EH (cell line): Measurements from ENCODE around the gene TMTC1.

ENCODE experiments used
- DNase-seq: peaks from one replicate; pipeline ENCODE4 v3.0.0-alpha.2; 2015; ENCODE audit warnings: low read depth

Gene TMTC1

GRCh38 chr12:29612912-29613311, 170.8 kb downstream of the TMTC1 start:
- DNase-seq = no peak

DNA sequence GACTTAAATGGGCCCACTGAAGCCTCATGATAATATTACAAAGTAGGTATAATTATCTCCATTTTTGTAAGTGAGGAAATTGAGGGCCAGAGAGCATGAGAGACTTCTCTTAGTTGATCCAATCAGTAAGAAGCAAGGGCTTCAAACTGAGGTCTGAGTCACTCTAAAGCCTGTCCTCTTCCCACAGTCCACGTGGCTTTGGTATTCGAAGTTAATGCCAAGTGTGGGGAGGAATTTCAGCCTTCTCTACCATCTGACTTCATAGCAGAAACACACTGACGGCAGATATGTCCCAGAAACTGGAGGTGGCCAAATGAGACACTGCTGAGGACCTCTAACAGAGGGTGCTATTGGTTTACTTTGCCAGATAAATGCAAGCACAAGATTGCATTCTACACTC, 171.8 kb downstream of the TMTC1 start:
- peak; percentile 49 for DNase-seq

GRCh38 chr12:29610473-29611170, 173.1 kb downstream of the TMTC1 start:
- DNase-seq = no peak

DNA sequence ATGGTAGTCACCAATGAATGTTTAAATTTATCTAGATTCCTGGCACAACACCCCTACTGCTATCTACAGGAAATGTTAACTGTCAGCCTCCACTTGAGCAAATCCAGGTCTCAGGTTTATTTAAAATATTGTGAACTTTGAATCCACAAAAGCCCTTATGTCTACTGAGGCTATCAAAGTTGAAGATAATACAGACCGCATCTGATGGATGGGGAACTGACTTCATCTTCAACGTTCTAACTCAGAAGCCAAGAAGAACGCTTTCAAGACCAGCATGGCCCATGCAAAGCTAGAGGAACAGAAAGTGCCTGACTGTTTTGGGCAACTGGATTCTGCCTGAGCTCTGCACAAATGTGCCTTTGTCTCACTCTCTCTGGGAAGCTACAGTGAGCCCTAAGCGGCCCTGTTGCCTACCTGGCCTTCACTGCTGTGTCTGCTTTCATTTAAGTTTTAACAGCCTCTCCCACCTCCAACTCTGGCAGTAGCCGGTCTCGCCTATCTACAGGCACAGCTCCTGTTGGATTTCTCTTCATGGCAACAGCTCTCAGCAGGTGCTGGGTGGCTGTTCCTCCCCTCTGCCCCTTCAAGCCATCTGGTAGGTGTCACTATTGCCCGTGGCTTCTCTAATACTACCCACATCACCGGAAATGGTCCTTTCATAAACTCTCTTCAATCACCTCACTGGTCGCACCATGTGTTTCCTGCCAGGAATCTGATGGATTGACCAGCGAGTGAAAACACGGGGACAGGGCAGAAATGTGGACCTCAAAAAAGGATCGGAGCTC, 174.1 kb downstream of the TMTC1 start:
- no peak for DNase-seq

DNA sequence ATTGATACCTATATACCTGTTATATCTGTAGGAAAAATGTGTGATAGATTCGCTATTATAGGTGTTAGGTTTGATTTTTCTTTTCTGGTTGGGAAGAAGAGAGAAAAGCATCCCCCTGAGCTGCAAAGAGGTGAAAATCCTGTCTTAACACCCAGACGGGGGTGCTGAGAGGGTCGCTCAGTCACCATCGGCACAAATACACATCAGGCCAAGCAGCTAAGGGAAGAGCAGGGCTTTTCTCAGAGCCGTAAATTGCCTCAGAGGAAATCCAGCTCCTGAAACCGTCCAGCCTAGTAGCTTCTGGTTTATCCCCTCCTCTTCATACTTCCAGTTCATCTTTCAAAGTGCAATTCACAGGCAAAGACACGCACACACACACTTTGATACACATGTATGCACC, 175.2 kb downstream of the TMTC1 start:
- no peak for DNase-seq

GRCh38 chr12:29599381-29599780, 184.4 kb downstream of the TMTC1 start:
- DNase-seq = no peak

DNA sequence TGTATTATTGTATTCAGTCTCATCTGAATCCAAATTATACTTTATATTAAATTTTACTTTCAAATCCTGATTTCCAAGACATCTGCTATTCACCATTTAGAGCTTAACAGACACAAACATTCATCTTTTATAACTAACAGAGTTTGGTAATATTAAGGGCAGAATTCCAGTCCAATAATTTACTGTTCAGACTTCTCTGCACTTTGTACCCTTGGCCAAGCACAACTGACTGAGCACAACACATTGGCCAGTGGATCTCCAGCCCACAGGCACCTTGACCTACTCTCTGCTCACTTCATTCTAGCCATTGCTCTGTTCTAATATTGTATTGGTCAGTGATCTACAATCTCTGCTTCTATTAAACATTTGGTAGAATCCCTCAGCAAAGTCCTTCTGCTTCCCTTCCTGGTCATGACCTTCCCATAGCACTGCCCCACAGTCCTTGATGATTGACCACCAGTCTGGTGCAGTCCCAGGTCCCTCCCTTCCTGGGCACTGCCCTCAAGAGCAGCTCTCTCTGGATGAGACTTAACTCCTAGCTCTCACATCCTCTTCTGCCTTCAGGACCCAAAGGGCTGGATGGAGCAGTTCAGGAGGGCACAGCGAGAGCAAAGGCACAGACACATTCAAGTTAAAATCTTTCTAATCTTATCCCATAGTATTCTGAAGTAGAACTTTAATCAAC, 188.5 kb downstream of the TMTC1 start:
- no peak for DNase-seq

DNA sequence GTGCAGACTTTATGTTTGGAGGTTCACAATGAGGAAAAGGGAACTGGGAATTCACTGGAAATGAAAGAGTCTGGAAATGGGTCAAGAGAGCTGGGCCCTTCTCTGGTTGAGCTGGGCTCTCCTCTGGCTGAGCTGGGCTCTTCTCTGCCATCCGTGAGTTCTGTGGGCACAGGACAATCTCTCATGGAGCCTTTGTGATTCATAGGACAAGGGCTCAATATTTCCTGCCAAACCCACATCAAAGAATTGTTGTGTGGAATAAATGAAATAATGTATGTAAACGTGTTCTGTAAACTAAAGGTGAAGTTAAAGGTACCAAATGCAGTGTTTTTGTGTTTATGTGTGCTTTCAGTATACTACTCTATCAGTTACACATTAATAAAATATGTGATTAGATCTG, 190.7 kb downstream of the TMTC1 start:
- no peak for DNase-seq

GRCh38 chr12:29591140-29592020, 192.4 kb downstream of the TMTC1 start:
- peak; percentile 18 for DNase-seq

- no peak for DNase-seq
Observed at GRCh38 chr12:29589851-29590250, 193.9 kb downstream of the TMTC1 start.

GRCh38 chr12:29589286-29589820, 194.4 kb downstream of the TMTC1 start:
- peak; percentile 4 for DNase-seq

DNA sequence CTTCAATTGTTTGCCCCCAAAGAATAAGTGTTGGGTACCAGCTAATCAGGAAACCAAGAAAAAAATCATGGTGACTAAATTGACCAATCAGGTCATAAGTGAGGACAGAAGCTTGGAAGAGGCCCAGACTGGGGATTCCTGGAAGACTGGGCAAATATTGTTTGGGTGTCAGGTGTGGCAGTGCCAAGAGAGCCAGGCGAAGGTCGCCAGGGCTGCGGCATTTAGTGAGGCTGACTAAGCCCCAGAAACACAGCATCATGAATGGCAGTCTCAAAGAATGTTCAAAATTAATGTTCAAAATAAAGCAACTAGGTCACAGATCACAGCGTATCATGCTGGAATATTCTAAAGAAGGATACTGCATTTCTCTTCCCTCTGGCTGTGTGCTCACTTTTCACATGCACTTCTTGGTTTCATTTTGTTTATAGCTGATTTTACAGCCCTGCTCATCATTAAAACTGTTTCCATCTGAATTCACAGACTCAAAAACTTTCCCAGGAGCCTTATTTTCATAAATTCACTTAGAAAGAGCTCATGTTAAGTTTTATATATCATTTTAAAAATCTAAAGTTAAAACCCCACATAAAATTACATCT, 201.0 kb downstream of the TMTC1 start:
- no peak for DNase-seq

DNA sequence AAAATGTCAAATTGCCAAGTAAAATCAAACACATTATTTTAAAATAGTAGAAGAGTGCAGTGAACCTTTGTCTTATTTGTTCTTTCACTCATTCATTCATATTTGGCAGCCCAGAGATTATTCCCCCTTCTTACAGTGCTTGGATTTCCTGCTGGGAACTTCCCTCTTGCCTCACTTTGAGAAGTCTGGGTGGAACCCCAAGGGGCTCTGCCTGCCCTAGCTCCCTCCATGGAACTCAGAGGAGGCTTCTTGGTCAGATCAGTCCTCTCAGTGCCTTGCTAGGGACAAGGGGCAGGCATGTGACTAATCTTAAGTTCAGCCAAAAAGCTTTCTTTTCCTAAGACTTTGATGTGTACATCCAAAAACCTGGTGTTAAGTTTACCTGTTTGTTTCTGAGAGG, 201.6 kb downstream of the TMTC1 start:
- no peak for DNase-seq

DNA sequence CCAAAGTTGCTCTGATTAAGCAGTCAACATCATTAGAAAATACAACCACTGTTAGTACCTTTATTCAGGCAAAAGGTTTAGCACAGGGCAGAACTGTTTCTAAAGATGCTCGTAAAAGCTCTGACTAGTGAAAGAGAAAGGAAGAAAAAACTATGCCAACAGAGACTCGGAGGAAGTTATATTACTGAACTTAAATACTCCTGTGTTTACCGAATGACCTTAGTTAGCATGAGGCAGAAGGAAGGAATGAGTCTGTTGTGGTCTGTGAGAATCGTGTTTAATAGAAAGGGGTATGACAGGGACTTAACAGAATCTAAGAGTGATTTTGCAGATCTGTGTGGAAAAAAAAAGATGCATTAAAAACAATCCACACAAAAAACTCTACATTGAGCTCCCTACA, 202.1 kb downstream of the TMTC1 start:
- DNase-seq = peak; percentile 50

DNA sequence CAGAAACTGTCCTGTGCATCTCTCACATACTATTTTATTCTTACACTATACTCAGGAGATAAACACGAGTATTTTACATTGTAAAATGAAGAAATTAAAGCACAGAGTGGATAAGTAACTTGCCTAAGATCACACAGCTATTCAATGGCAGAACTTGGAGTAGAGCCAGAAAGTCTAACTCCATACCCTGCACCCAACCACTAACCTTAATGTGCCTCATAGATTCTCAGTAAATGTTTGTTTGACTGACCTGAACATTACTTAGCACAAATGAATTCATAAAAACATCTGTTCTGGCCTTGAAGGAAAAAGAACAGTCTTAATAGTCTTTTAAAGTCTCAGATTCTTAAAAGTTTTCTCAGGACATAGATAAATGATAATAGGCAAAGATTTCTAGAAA, 202.8 kb downstream of the TMTC1 start:
- DNase-seq = no peak

DNA sequence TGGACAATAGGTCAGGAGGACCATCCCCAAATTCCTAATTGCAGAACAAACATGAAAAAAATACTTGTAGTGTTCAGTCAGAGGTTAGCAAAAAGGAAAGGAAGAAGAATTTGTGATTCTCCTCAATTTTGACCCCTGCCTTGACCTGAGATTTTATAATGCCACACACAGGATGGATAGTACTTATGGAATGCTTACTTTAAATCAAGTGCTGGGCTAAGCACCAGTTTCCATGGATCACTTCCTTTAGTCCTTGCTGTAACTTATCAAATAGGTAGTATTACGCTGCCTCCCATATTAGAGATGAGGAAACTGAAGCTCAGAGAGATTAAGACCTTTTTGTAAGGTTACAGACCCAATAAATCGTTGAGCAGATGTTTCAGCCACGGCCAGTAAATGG, 205.0 kb downstream of the TMTC1 start:
- peak; percentile 16 for DNase-seq

DNA sequence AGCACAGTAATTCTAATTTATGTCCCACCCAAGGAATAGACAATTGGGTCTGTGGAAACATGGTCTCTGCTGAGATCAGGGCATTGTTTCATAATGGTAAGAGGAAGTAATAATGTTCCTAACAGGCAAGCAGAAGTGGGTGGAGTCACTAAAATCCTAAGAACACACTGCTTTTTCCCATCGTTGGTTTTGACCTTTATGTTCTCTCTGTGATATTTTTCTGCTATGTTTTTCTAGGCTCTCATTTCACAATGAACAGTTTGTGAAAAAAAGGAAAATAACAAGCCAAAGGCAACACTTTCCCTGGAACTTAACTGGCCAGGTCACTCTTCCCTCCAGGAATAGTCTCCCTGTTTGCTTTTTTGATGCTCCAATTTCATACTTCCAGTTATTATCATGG, 205.7 kb downstream of the TMTC1 start:
- no peak for DNase-seq

GRCh38 chr12:29574500-29574899, 209.2 kb downstream of the TMTC1 start:
- DNase-seq = no peak

DNA sequence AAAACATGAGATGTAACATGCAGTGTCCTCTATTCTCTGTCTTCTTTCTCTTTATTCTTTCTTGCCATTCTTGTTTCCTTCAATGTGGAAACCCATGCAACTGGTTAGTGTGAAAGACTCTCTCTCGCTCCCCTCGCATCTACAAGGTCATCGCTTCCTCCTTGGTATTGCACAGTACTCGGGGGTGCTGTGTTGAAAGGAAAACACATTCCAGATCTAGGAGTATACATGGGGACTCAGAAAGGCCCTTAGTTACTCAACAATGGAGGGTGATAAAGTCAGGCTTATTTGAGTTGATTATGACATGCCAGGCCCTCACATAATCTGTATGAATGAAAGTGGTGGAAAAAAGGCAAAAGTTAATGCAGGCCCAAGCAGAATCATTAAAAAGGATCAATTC, 210.8 kb downstream of the TMTC1 start:
- no peak for DNase-seq

GRCh38 chr12:29572464-29572863, 211.3 kb downstream of the TMTC1 start:
- DNase-seq = no peak

DNA sequence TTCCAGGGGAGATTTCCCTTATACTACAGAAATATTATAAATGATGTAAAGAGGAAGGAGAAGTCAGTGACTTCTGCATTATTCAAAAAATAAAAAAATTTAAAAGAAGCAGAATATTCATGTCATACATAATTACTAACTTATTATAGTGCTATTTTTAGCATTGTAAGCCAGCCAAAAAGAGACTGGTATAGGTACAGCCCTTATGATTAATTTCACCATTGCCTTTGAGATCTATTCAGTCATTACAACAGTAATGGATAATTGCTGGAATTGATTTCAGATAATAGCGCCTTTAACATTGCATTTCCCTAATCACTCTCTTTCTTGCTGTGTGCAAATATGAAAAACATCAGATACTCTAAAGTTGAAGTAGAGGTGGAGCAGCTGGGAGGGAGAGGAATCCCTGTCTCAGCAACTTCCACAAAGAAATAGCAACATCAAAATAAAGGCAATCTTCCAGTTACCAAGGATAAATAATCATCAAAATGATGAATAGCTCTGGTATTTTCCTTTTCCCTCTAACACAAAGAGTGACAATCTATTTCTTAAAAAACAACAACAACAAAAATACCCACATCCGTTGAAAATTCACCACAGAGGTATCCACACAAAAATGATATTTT, 214.5 kb downstream of the TMTC1 start:
- DNase-seq = no peak
